ENCODE measurements around the gene ANGEL2.

GRCh38 chr1:213049232-213049631 is 33.6 kb upstream of the ANGEL2 start:
- TF ChIP-seq POLR2AphosphoS5 (IDR thresholded peaks at IDR 0.05; ENCODE audit: low read depth, low read length): no peak
- no peak for TF ChIP-seq POLR2A (IDR thresholded peaks at IDR 0.05; ENCODE audit: low read depth, low read length)
- no peak for TF ChIP-seq TAF1 (IDR thresholded peaks at IDR 0.05; ENCODE audit: low read depth, low read length)
- TF ChIP-seq PAX5 (IDR thresholded peaks at IDR 0.05; ENCODE audit: insufficient read depth, low read length, severe bottlenecking): no peak
- no peak for TF ChIP-seq SPI1 (IDR thresholded peaks at IDR 0.05; ENCODE audit: low read depth, low read length)

Data from GM12891 (cell line).